B cell (primary cell): ENCODE measurements around the gene DUSP15. TPM values are rescaled to one million over a fixed set of nuclear protein-coding genes. Genes with fewer than 3 reads are reported as not detected.

ENCODE experiments used
- ATAC-seq: fragments of 200-7000 bp; cut with Tn5 transposase; one replicate; pipeline ENCODE4 v1.10.0; 2021; ENCODE audit warnings: low read depth, mild to moderate bottlenecking, moderate number of reproducible peaks, moderate library complexity
- CTCF ChIA-PET: fragments of 350-600 bp; sonication (Branson Sonifier 250); formaldehyde crosslinking; loops from one replicate; lab custom pipeline; 2021; ENCODE audit warnings: antibody characterized with exemption, inconsistent platforms; lab: Charles Lee
- POLR2A ChIA-PET: fragments of 350-600 bp; sonication (Branson Sonifier 250); formaldehyde crosslinking; loops from one replicate; lab custom pipeline; 2021; ENCODE audit warnings: antibody characterized with exemption; lab: Charles Lee
- DNase-seq: peaks from one replicate; pipeline ENCODE4 v3.0.0; 2013
- H2AFZ ChIP-seq: 2 replicates; pipeline ENCODE4 v1.6.1; 2012; ENCODE audit warnings: mild to moderate bottlenecking, low read depth, low read length; ENCODE audit not compliant: insufficient read depth, poor library complexity, severe bottlenecking
- H3K27ac ChIP-seq, 2 donors: 1 replicate in 1 of 2; 2 replicates in 1 of 2; pipeline ENCODE4 v1.5.1; 2012 to 2013; ENCODE audit warnings: low read length in 2 of 2, mild to moderate bottlenecking in 2 of 2, moderate library complexity in 1 of 2
- H3K27me3 ChIP-seq, 4 experiments: fragments of 200-600 bp in 1 of 4; sonication (generic) in 1 of 4; replicated peaks in 1 of 4; 1 replicate in 2 of 4; 2 replicates in 2 of 4; pipeline versions ENCODE4 v1.6.1 to v1.7.0; 2013 to 2016; ENCODE audit warnings: low read length in 3 of 4, mild to moderate bottlenecking in 2 of 4, mixed read lengths in 1 of 4, moderate library complexity in 1 of 4; ENCODE audit not compliant: insufficient read depth in 4 of 4, control insufficient read depth in 3 of 4; ENCODE audit errors: control extremely low read depth in 1 of 4
- H3K36me3 ChIP-seq, 2 experiments: replicated peaks in 1 of 2; 1 replicate in 1 of 2; 2 replicates in 1 of 2; pipeline versions ENCODE4 v1.6.1 to v1.7.1; 2013; ENCODE audit warnings: low read length in 1 of 2; ENCODE audit not compliant: insufficient read depth in 2 of 2, control insufficient read depth in 1 of 2; ENCODE audit errors: control extremely low read depth in 1 of 2, extremely low read depth in 1 of 2
- H3K4me1 ChIP-seq, 2 donors: fragments of 200-600 bp in 1 of 2; sonication (generic) in 1 of 2; 1 replicate in 1 of 2; 2 replicates in 1 of 2; pipeline versions ENCODE4 v1.5.1 to v1.6.1; 2013 to 2017; ENCODE audit warnings: low read length in 2 of 2; ENCODE audit not compliant: control insufficient read depth in 2 of 2, insufficient read depth in 2 of 2
- H3K4me2 ChIP-seq: replicated peaks from 2 replicates; pipeline ENCODE3; 2012; ENCODE audit warnings: mild to moderate bottlenecking, low read depth, low read length; ENCODE audit not compliant: poor library complexity, severe bottlenecking
- H3K4me3 ChIP-seq, 5 experiments: fragments of 200-600 bp in 1 of 5; sonication (generic) in 1 of 5; 1 replicate in 3 of 5; 2 replicates in 2 of 5; pipeline versions ENCODE4 v1.5.1 to v1.7.0; 2011 to 2016; ENCODE audit warnings: low read length in 4 of 5, mild to moderate bottlenecking in 4 of 5, low read depth in 2 of 5, control low read depth in 1 of 5, moderate library complexity in 1 of 5; ENCODE audit not compliant: insufficient read depth in 1 of 5; ENCODE audit errors: control extremely low read depth in 1 of 5, extremely low read depth in 1 of 5
- H3K79me2 ChIP-seq: fragments of 200-600 bp; sonication (generic); one replicate; pipeline ENCODE4 v1.6.0; 2016; ENCODE audit warnings: low read length; ENCODE audit not compliant: control insufficient read depth, insufficient read depth
- H3K9ac ChIP-seq: fragments of 200-600 bp; sonication (generic); 2 replicates; pipeline ENCODE4 v1.6.1; 2017; ENCODE audit warnings: mild to moderate bottlenecking, low read length, moderate library complexity
- H3K9me3 ChIP-seq, 3 donors: one replicate each; pipeline versions ENCODE4 v1.6.1 to v1.7.1; 2013; ENCODE audit warnings: low read length in 2 of 3; ENCODE audit not compliant: control insufficient read depth in 2 of 3, insufficient read depth in 1 of 3; ENCODE audit errors: control extremely low read depth in 1 of 3
- H4K20me1 ChIP-seq: 2 replicates; pipeline ENCODE4 v1.6.0; 2012; ENCODE audit warnings: mild to moderate bottlenecking, low read length; ENCODE audit not compliant: insufficient read depth, control insufficient read depth, poor library complexity, severe bottlenecking
- H3K27ac Mint-ChIP-seq: one replicate; pipeline ENCODE4 v1.8.0; 2021; ENCODE audit warnings: mixed read lengths
- H3K27me3 Mint-ChIP-seq: one replicate; pipeline ENCODE4 v1.8.0; 2021; ENCODE audit warnings: mixed read lengths
- H3K4me1 Mint-ChIP-seq: one replicate; pipeline ENCODE4 v1.8.0; 2021; ENCODE audit warnings: mixed read lengths
- H3K4me3 Mint-ChIP-seq: one replicate; pipeline ENCODE4 v1.8.0; 2021; ENCODE audit warnings: mixed read lengths
- H3K9me3 Mint-ChIP-seq: one replicate; pipeline ENCODE4 v1.8.0; 2022; ENCODE audit warnings: mixed read lengths; ENCODE audit not compliant: insufficient read depth
- CTCF ChIP-seq: fragments of 200-600 bp; IDR thresholded peaks from one replicate; pipeline ENCODE4 v1.8.0; 2022; ENCODE audit warnings: antibody characterized with exemption, mild to moderate bottlenecking
- EZH2 ChIP-seq: IDR thresholded peaks from 2 replicates; pipeline ENCODE4 v1.6.1; 2012; ENCODE audit warnings: borderline replicate concordance, low read depth, mild to moderate bottlenecking, moderate library complexity, low read length; ENCODE audit not compliant: insufficient read depth, poor library complexity, severe bottlenecking
- WGBS: methylation state at CpG from one replicate; pipeline ENCODE4 v1.1.5; 2013; ENCODE audit warnings: missing lambda C conversion rate; ENCODE audit not compliant: insufficient coverage; 5-methylcytosine and 5-hydroxymethylcytosine counted together
- intact Hi-C: fragments of 100-400 bp; cut with micrococcal nuclease; formaldehyde crosslinking; loops from one replicate; pipeline ENCODE4 v1.10.0; 2022
- polyA plus RNA-seq: library from polyadenylated mRNA; depleted of rRNA; stranded (reverse); fragments of >200 nt; gene quantifications from 2 replicates; pipeline ENCODE4 v1.2.3, GENCODE V29; 2012
- total RNA-seq, 2 donors: library from RNA; stranded (reverse); fragments of 120-200 nt in 1 of 2; gene quantifications; 1 replicate in 1 of 2; 2 replicates in 1 of 2; pipeline versions ENCODE4 v1.2.3 to v1.2.4, GENCODE V29; 2013 to 2022

DUSP15 gene
- total and polyA plus RNA-seq, 2 donors (not counting 1 experiment from before 2014, with no cell fraction given) = 0.78 to 3.3 TPM

- Histone ChIP-seq H3K27ac (no peak within 1 kb of the TSS), H4K20me1 (no peaks in the 10 kb centered on the region), H3K79me2 (no peaks in the 10 kb centered on the region), H3K4me2 (no peak within 1 kb of the TSS), H2AFZ (no peak within 1 kb of the TSS), H3K4me3 (no peak within 1 kb of the TSS), H3K9ac (no peak within 1 kb of the TSS), H3K4me1 (peaks cover 0 to 6% of the 10 kb centered on the region in 2 donors), H3K27me3 (peaks cover 0 to 3% (median 0%) of the 10 kb centered on the region in 4 experiments), H3K36me3 (no peaks in the 10 kb centered on the region), H3K9me3 (no peaks in the 10 kb centered on the region)
- peaks cover 13% of the 10 kb centered on the region for H3K27me3 Mint-ChIP-seq
- ChIA-PET POLR2A (no interaction called here), CTCF (interaction anchor here (0.6 to 2.8 kb wide), 5 partner anchors 10 to 98 kb away, joined by 3 to 12 read pairs (median 3); no protein-coding TSS in a partner anchor)
- H3K4me3 Mint-ChIP-seq = no peak within 1 kb of the TSS
- no peak for ATAC-seq
- H3K4me1 Mint-ChIP-seq = peaks cover 8% of the 10 kb centered on the region
- WGBS = 92% methylated on average over 17 of the region's 21 CpGs
- TF ChIP-seq CTCF = no peak
- TF ChIP-seq EZH2 = no peak
- DNase-seq = no peak
- no peaks in the 10 kb centered on the region for H3K9me3 Mint-ChIP-seq
- intact Hi-C loops = no loop called here
- no peak within 1 kb of the TSS for H3K27ac Mint-ChIP-seq
These were observed 24.9 kb downstream of the DUSP15 start, which contains the start of gene FOXS1 for GRCh38 chr20:31845300-31845863. FOXS1 (minus strand) TSS chr20:31845604; CDS start chr20:31845542, 62 bp downstream.

GRCh38 chr20:31844737-31845299, 25.5 kb downstream of the DUSP15 start:
- no peak overlapping the region for H3K9ac ChIP-seq
- no peaks in the 10 kb centered on the region for H3K9me3 ChIP-seq
- Mint-ChIP-seq H3K27me3 (peaks cover 7% of the 10 kb centered on the region), H3K4me1 (peaks cover 8% of the 10 kb centered on the region), H3K27ac (no peak overlapping the region), H3K4me3 (no peak overlapping the region), H3K9me3 (no peaks in the 10 kb centered on the region)
- no peaks in the 10 kb centered on the region for H3K79me2 ChIP-seq
- intact Hi-C loops = no loop called here
- H3K27me3 ChIP-seq = peaks cover 0 to 2% (median 0%) of the 10 kb centered on the region in 4 experiments
- WGBS = 95% methylated on average over 28 of the region's 28 CpGs
- CTCF ChIA-PET = interaction anchor here (0.6 to 2.8 kb wide), 5 partner anchors 11 to 99 kb away, joined by 3 to 12 read pairs (median 3); no protein-coding TSS in a partner anchor
- H3K4me2 ChIP-seq = no peak overlapping the region
- no peak overlapping the region for H2AFZ ChIP-seq
- H3K4me3 ChIP-seq = no peak overlapping the region
- TF ChIP-seq EZH2 = no peak
- TF ChIP-seq CTCF = no peak
- H3K27ac ChIP-seq = no peak overlapping the region
- H3K36me3 ChIP-seq = no peaks in the 10 kb centered on the region
- ATAC-seq (no peak), DNase-seq (no peak)
- peaks cover 0 to 6% of the 10 kb centered on the region in 2 donors for H3K4me1 ChIP-seq
- no peaks in the 10 kb centered on the region for H4K20me1 ChIP-seq
- POLR2A ChIA-PET = no interaction called here
